ENCODE results near the gene WFIKKN1.

WFIKKN1 gene

DNA sequence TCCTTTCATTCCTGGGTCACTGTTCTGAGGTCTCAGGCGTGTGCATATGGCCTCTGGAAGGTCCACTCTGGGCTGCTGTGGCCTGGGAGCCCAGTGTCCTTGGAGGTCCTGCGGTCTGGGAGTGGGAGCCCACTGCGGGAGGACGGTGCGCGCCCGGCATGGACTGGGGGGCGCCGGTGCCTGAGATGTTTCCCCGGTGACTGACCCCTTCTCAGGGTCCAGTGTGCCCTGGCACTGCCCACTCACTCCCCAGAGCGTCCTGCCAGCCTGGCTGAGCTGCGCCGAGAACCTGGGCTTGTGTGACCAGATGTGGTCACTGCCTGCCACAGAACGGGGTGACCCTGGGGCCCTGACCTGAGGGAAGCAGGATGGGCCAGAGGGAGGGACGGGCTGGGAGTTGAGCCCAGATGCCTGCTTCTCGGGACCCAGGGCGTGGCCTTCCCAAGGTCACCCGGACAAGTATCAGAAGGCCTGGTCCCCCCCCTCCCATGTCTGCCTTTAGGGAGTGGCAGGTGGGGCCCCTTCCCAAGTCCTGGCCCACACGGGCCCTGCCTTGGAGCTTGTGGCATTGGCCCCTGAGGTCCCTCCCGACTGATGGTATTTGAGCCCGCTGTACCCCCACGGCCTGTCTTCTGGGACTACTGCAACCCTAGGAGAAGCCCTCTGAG, 43.6 kb downstream of the WFIKKN1 start:
- no peak for DNase-seq (ENCODE audit: low read depth in 2 of 2)

DNA sequence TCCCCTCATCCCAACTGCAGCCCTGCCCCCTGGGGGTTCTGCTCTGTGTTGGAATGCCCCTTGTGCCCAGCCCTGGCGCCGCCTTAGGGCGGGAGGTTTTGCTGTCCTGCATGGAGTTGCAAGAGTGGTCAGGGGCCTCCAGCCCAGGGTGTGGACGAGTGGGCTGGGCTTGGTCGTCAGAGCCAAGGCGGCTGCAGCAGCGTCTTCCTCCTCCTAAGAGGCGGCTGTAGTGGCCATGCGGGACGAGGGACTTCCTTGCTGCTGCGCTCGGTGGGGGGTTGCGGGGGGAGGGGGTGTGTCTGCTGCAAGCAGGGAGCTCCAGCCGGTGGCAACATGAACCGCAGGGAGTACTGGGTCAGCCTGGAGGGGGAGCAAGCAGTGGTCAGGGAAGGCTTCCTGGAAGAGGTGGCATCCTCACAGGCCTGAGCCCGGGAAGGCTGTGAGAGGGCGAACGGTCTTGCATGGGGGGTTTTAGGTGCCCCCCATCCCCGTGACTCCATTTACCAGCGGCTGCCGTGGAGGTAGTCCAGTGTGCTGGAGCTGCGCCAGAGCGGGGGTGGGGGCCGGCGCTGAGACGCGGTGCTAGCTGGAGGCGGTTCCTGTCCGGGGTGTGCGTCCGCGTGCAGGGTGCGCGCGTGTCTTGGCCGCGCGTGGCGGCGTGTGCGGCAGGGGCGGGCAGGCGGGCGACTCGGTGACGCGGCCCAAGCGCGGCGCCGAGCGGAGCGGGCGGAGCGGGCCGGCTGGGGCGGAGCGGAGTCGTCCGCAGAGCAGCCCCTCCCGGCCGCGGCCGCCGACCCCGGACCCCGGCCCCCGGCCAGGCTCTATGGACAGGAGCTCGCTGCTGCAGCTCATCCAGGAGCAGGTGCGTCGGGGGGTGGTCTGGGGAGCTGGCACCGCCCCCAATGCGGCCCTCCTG, 44.4 kb downstream of the WFIKKN1 start, which contains the start of gene RHBDL1:
Gene RHBDL1 (plus strand): TSS at position 704 of the 916 bp plus-strand sequence. CDS start 120 bp downstream, at position 824.
- no peak for DNase-seq (ENCODE audit: low read depth in 2 of 2)

DNA sequence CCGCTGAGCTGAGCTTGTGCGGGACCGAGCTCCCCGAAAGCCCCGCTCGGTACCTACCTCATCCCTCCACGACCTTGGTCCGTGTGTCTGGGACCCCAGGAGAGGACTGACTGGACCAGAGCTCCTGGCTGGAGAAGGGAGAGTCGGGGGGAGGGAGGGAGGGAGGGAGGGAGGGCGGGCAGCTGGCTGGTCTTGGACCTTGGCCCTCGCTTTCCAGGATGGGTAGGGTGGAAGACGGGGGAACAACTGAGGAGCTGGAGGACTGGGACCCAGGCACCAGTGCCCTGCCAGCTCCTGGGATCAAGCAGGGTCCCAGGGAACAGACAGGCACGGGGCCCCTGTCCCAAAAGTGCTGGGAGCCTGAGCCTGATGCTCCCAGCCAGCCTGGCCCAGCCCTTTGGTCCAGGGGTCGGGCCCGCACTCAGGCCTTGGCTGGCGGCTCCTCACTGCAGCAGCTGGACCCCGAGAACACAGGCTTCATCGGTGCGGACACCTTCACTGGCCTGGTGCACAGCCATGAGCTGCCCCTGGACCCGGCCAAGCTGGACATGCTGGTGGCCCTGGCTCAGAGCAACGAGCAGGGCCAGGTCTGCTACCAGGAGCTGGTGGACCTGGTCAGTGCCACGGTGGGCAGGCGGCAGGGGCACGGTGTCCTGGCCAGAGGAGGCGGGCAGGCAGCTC, 45.2 kb downstream of the WFIKKN1 start:
- no peak for DNase-seq (ENCODE audit: low read depth in 2 of 2)

DNA sequence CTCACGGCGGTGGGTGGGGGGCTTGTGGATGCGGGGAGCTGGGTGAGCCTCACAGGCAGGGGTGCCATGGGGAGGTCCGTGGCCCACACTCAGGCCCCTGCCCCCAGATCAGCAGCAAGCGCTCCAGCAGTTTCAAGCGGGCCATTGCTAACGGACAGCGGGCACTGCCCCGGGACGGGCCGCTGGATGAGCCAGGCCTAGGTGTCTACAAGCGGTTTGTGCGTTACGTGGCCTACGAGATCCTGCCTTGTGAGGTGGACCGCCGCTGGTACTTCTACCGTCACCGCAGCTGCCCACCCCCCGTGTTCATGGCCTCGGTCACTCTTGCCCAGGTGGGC, 45.7 kb downstream of the WFIKKN1 start:
- DNase-seq (ENCODE audit: low read depth in 2 of 2): no peak

DNA sequence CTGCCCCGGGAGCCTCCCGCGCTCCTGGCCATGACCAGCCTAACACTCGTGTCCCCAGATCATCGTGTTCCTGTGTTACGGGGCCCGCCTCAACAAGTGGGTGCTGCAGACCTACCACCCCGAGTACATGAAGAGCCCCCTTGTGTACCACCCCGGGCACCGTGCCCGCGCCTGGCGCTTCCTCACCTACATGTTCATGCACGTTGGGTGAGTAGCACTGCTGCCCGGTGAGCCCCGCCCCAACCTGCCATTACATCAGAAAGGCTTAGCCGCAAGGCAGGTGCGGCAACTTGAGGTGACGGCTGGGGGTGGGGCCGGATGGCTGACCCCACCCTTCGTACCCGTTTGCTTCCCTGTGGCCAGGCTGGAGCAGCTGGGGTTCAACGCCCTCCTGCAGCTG, 46.1 kb downstream of the WFIKKN1 start:
- DNase-seq (ENCODE audit: low read depth in 2 of 2): no peak

DNA sequence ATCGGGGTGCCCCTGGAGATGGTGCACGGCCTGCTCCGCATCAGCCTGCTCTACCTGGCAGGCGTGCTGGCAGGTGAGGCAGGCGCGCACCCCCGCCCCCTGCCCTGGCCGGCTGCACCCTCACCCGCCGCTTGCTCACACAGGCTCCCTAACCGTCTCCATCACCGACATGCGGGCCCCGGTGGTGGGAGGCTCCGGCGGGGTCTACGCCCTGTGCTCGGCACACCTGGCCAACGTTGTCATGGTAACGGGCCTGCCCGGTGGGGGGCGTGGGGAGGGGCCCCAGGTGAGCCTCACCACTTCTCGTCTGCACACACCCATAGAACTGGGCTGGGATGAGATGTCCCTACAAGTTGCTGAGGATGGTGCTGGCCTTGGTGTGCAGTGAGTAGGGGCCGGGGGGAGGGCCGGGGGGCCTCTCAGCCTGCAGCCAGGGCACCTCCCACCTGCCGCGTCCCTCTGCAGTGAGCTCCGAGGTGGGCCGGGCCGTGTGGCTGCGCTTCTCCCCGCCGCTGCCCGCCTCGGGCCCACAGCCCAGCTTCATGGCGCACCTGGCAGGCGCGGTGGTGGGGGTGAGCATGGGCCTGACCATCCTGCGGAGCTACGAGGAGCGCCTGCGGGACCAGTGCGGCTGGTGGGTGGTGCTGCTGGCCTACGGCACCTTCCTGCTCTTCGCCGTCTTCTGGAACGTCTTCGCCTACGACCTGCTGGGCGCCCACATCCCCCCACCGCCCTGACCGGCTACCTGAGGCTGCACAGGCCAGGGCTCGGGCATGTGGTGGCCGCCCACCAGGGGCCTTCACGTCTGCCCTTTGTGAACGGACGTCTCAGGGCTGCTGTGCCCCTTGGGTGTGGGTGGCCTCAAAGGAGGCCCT, 46.8 kb downstream of the WFIKKN1 start:
- DNase-seq (ENCODE audit: low read depth in 2 of 2): no peak

DNA sequence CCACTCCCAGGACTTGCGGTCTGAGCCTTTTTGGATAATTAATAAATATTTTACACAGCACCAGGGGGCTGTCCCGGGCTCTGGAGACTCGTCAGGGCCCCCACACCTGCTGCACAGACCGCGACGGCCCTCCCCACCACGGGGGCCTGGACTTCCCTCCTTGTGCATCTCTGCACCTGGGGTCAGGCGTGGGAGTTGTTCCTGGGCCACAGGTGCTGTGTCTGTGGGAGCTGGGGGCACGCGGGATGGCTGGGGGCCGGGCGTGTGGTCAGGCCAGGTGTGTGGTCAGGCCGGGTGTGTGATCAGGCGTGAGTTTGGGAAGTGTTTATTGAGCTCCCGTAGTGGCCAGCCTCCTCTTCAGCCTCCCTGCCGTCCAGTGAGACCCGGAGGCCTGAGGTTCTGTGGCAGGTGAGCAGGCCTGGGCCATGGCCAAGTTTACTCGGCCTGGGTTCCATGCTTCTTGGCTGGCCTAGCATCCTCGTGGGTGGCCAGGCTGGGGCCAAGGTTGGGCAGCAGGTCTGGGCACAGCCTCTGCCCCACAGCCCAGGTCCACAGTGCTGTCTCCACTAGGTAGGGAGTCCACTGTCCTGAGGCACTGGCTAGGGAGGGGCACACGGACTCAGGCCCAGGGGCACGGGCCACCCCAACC, 47.5 kb downstream of the WFIKKN1 start:
- DNase-seq (ENCODE audit: low read depth in 2 of 2): no peak

DNA sequence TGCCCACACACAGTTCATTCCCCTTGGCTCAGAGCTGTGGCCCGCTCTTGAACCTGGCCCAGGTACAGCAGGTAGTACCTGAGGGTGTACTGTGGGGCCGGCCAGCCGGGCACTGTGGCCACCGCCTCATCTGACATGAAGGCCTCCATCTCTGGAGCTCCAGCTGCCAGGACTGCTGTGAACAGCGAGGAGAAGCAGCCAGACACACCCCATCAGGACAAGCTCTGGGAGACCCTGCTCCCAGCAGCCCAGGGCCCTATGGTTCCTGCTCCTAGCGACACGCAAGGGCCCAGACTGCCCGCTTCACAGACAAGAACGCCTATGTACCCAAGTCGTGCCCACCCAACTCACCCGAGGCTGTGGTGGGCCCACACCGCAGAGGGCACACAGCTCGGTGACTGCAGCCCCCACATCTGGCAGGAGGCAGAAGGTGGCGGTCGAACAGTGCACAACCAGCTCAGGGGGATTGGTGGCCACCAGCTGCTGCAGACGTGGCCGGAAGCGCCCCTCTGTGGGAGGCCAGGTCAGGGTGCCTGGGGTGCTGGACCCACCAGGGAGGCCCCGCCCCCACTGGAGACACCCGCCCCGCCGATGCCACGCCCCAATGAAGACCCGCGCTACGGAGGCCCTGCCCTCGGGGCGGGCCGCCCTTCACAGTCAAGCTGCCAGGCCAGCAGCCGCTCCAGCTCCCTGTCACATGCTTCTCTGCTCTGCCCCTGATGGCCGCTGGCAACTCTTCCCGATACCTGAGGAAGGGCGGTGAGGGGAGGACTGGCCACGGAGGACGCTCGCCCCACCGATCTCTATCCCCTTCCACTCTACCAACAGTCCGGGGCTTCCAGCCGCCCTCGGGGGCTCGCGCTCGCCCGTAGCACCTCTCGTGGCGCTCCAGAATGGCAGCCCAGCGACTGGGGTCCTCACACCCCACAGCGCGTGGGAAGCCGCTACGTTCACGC, 48.4 kb downstream of the WFIKKN1 start:
- no peak for DNase-seq (ENCODE audit: low read depth in 2 of 2)

DNA sequence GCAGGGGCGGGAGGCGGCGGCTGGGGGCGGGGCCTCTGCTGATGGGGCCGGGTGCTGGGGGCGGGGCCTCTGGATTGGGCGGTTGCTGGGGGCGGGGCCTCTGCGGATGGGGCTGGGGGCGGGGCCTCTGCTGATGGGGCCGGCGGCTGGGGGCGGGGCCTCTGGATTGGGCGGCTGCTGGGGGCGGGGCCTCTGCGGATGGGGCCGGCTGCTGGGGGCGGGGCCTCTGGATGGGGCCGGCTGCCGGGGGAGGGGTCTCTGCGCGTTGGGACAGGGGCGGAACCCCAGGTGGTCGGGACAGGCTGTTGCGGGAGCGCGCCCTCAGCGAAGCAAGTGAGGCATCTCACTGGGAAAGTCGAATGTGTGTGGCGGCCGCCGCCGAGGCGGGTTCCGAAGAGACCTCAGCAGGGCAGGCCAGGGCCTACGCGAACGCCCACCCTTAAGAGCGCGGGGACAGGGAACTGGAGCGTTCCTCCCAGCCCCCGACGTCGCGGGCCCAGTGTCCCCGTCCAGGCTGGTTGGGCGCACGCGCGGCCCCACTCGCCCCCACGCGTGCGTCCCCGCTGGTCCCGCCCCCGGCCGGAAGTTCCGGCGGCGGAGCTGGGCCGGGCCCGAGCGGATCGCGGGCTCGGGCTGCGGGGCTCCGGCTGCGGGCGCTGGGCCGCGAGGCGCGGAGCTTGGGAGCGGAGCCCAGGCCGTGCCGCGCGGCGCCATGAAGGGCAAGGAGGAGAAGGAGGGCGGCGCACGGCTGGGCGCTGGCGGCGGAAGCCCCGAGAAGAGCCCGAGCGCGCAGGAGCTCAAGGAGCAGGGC, 49.2 kb downstream of the WFIKKN1 start, which contains the start of gene STUB1:
Gene STUB1 (plus strand): TSS at position 597 of the 811 bp plus-strand sequence. CDS start 116 bp downstream, at position 713.
- DNase-seq (ENCODE audit: low read depth in 2 of 2): peak; percentile 69 to 77

DNA sequence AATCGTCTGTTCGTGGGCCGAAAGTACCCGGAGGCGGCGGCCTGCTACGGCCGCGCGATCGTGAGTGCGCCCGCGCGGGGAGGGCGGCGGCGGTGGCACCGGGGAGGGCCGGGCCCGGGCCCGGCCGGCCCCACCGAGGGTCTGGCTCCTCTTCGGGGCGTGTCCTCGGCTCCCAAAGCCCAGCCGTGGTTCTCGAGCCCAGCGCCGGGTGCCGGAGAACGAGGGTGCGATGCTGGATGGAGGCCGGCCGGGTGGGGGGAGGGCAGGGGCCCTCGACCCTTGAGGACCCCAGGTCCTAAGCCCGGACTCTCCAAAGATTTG, 49.8 kb downstream of the WFIKKN1 start:
- DNase-seq (ENCODE audit: low read depth in 2 of 2): no peak

DNA sequence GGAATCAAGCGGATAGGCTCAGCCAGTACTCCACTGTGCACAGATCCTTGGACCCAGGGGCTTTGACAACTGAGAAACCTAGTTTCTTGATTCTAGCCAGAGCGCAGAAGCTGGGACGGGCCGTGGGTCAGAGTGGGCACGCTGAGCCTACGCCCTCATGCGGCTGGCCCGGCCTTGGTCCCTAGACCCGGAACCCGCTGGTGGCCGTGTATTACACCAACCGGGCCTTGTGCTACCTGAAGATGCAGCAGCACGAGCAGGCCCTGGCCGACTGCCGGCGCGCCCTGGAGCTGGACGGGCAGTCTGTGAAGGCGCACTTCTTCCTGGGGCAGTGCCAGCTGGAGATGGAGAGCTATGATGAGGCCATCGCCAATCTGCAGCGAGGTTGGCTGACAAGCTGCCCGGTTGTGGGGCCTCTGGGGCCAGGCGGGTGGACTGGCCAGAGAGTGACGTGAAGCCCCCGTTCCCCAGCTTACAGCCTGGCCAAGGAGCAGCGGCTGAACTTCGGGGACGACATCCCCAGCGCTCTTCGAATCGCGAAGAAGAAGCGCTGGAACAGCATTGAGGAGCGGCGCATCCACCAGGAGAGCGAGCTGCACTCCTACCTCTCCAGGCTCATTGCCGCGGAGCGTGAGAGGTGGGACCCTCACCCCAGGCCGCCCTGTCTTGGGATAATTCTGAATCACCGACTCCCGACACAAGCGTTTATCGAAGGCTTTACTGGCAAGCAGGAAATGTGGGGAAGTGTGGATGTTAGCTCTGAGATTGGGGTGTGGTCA, 50.4 kb downstream of the WFIKKN1 start:
- no peak for DNase-seq (ENCODE audit: low read depth in 2 of 2)

DNA sequence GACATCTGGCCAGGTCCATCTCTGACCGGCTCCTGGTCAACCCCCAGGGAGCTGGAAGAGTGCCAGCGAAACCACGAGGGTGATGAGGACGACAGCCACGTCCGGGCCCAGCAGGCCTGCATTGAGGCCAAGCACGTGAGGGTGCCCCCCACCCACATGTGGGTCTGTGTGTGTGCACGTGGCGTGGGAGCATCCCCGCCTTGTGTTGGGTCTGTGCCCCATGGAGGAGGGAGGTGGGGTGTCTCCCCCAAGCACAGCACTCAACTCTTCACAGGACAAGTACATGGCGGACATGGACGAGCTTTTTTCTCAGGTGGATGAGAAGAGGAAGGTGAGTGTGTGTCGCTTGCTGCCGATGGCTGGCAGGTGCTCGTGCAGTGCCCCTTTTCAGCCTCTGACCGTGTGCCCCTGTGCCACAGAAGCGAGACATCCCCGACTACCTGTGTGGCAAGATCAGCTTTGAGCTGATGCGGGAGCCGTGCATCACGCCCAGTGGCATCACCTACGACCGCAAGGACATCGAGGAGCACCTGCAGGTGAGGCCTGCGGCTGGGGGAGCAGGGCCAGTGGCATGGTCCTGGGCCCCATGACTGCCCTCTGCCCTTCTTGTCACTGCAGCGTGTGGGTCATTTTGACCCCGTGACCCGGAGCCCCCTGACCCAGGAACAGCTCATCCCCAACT, 51.1 kb downstream of the WFIKKN1 start:
- no peak for DNase-seq (ENCODE audit: low read depth in 2 of 2)

DNA sequence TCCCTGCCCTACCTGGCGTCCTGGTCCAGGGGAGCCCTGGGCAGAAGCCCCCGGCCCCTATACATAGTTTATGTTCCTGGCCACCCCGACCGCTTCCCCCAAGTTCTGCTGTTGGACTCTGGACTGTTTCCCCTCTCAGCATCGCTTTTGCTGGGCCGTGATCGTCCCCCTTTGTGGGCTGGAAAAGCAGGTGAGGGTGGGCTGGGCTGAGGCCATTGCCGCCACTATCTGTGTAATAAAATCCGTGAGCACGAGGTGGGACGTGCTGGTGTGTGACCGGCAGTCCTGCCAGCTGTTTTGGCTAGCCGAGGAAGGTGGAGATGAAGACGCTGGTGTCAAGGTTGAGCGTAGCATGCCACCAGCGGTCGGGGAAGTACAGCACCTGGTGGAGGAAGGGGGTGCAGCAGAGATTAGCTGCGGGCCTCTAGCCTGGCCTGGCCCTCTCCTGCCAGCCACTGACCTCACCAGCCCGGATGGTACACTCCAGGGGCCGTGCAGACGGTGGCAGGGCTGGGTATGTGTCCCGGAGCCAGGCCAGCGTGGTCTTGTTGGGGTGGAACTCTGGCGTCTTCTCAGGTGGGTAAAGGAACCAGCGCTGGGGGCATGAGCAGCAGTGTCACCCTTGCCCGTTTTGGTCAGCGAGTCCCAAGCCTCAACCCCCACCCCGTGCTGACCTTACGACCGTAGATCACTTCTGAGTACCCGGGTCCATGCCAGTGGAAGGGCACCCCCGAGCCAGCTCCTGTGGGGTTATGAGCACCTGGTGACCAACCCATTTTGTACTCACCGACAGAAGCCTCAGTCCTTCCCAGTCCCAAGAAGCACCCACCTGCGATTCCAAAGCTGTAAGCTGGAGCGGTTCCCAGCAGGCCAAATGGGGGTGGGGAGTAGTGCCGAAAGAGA, 52.0 kb downstream of the WFIKKN1 start:
- DNase-seq (ENCODE audit: low read depth in 2 of 2): no peak

DNA sequence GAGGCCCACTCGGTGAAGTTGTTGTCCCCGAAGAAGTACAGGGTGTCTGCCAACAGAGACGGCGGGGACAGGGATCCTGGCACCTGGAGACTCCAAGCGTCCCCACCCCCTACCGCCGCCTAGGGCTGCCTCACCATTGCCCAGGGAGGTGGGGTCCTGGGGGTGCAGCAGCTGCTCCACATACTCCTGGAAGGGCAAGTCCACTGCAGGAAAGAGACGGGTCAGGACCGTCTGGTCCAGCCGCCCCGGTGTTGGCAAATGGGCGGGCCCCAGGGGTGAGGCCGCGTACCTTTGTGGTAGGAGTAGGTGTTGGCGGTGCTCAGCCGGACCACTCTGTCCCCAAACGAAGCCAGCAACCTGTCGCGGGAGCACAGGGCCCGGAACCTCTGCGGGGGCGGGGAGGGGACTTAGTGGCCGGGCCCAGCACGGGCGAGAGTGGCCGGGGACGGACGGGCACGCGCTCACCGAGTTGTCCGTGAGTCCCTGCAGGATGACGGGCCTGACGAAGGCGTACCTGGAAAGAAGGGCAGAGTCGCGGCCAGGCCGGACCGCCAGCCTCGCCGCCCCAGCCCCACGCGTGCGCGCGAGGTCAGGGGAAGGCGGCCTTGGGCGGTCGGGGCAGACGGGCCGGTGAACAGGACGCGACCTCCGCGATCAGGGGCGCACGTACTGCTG, 52.7 kb downstream of the WFIKKN1 start:
- DNase-seq (ENCODE audit: low read depth in 2 of 2): no peak

Measured in stimulated activated CD8-positive, alpha-beta memory T cell treated with anti-CD3 and anti-CD28 coated beads, Interleukin-7, amount 100 ng/mL, for 1 hour (primary cell).